ENCODE data around the gene ANKRD49.
A peak's percentile ranks its signal among the peaks of the same experiment; 100 is the strongest.

ANKRD49 gene

GRCh38 chr11:94511932-94512781, 18.4 kb downstream of the ANKRD49 start, which contains the start of gene C11orf97:
Gene C11orf97 (plus strand): TSS chr11:94512461. CDS start chr11:94512529, 68 bp downstream.
- peak; percentile 81 for DNase-seq

GRCh38 chr11:94513091-94513490, 19.3 kb downstream of the ANKRD49 start:
- DNase-seq, result no peak

GRCh38 chr11:94515398-94515797, 21.6 kb downstream of the ANKRD49 start:
- DNase-seq, result no peak

GRCh38 chr11:94516725-94517124, 22.9 kb downstream of the ANKRD49 start:
- no peak for DNase-seq

GRCh38 chr11:94518300-94518699, 24.5 kb downstream of the ANKRD49 start:
- DNase-seq, result no peak

GRCh38 chr11:94519478-94520084, 25.8 kb downstream of the ANKRD49 start:
- no peak for DNase-seq

GRCh38 chr11:94521684-94522083, 27.9 kb downstream of the ANKRD49 start:
- DNase-seq, result no peak

GRCh38 chr11:94524341-94524740, 30.6 kb downstream of the ANKRD49 start:
- no peak for DNase-seq

- DNase-seq, result no peak
Measured at GRCh38 chr11:94525546-94526324, 32.0 kb downstream of the ANKRD49 start.

GRCh38 chr11:94526645-94527438, 33.1 kb downstream of the ANKRD49 start:
- no peak for DNase-seq

GRCh38 chr11:94528551-94528950, 34.8 kb downstream of the ANKRD49 start:
- no peak for DNase-seq

GRCh38 chr11:94532211-94532610, 38.4 kb downstream of the ANKRD49 start:
- no peak for DNase-seq

GRCh38 chr11:94533206-94533605, 39.4 kb downstream of the ANKRD49 start:
- DNase-seq, result no peak

GRCh38 chr11:94533696-94534630, 40.2 kb downstream of the ANKRD49 start:
- DNase-seq, result no peak

GRCh38 chr11:94536386-94536785, 42.6 kb downstream of the ANKRD49 start:
- no peak for DNase-seq

GRCh38 chr11:94537031-94537600, 43.3 kb downstream of the ANKRD49 start:
- DNase-seq, result no peak

- no peak for DNase-seq
Measured at GRCh38 chr11:94539420-94539819, 45.6 kb downstream of the ANKRD49 start.

GRCh38 chr11:94543695-94544645, 50.2 kb downstream of the ANKRD49 start, which contains the start of gene FUT4:
Gene FUT4 (plus strand): TSS chr11:94543921. CDS start chr11:94544134, 213 bp downstream.
- peak; percentile 90 for DNase-seq

- DNase-seq, result peak; percentile 62
Measured at GRCh38 chr11:94544646-94545263, 51.0 kb downstream of the ANKRD49 start.
